ENCODE data around the gene MARK2.
A peak's percentile ranks its signal among the peaks of the same experiment; 100 is the strongest.

The MARK2 gene

DNA sequence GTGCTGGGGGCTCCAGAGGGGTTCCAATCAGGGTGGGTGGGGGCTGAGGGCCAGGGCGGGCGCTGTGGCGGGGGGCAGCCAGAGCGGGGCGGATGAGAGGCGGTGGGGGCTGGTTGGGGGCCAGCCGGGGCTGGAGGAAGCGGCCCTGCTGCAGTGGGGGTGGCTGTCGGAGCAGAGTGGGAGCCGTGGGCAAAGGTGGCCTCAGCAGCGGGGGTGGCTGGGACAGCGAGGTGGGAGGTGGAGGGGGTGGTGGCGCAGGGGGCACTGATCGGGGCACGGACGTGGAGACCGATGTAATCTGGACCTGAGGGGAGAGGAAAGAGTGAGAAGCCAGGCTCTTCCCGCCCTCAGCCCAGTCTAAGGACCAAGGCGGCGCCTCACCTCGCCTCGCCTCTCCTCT, 73.0 kb downstream of the MARK2 start:
- DNase-seq: no peak

DNA sequence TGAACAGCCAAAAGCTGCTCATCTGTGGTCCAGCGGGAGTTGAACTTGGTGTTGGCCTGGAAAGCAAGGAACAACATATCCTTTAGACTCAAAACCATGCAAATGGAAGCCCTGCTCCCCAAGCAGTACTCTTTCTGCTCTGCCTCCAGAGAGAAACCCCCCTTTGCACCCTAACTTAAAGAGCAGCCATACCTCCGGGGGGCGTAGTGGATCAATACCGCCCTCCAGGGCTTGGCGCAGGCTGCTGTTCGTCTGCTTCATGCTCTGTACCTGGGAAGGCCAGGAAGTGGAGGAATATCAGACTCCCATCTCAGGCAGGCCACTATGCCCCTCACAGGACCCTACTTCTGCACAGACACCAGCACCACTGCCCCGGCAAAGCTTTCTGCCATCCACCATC, 73.8 kb downstream of the MARK2 start:
- no peak for DNase-seq

DNA sequence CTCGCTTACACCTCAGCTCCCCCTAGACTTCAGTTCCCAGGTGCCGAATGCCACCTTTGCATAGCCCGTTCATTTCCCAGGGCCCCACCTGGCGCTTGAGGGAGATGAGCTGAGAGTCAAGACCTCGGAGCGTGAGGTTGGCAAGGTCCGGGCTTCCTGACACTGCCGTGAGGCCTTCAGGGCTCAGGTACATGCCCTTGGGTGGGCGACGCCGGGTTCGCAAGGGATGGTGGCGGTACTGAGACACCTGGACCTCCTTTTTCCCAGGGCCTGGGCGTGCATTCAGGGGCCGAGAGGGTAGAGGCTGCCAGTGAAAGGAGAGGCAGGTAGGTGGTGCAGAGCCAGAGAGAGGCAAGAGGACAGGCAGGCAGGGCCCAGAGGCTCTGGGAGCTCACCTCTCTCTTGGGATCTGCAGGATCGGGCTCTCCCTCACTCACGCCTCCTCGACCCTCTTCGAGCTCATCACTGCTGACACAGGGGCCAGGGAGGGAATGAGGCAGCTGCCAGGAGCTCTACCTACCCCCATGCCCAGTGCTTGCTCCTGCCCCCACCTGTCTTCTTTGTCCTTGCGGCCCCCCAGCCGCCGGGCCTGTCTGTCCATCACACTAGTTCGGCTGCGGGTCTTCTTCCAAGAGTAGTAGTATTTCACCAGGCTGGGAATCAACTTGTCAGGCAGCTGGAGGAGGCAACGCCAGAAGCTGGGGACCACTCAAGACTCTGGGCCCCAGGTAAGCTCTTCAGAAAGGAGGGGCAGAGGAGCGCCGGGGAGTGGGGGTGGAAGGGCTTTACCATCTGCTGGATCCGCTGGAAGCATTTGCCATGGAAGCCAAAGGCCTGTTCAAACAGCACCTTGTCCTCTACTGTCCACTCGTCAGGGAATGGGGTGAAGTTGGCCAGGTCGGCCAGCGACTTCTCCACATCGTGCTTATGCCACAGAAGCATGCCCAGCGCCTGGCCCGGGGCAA, 75.2 kb downstream of the MARK2 start:
- no peak for DNase-seq

DNA sequence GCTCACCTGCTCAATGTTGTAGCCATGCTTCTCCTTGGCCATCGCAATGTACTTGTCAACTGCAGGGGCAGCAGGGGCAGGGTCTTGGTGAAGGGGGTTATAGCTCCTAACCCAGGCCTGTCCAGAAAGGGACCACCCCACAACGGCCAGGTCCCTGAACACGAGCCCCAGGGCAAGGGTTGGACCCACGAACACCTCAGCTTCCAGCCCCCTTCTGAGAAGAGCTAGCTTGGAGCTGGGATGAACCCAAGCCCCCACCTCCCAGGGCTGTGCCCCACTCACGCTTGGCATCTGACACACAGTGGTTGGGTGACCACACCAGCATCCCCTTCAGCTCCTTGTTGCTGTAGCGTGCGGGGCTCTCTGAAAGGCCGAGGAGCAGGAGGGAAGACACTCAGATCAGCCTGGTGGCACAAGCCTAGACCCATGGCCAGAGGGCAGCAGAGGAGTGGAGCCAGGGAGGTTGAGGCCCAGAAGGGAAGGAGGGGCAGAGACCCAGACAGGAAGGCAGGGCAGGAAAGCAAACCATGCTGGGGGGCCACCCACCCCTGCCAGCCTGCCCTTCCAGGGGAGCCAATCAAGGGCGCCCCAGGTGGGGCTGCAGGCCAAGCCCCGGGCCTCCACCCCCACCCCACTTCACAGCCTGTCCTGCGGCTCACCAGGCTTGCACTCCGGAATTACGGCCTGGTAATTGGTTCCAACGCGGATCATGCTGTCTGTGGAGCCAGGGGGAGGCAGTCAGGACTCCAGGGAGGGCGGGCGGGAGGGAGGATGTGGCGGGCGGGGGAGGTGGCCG, 76.2 kb downstream of the MARK2 start:
- DNase-seq: no peak

DNA sequence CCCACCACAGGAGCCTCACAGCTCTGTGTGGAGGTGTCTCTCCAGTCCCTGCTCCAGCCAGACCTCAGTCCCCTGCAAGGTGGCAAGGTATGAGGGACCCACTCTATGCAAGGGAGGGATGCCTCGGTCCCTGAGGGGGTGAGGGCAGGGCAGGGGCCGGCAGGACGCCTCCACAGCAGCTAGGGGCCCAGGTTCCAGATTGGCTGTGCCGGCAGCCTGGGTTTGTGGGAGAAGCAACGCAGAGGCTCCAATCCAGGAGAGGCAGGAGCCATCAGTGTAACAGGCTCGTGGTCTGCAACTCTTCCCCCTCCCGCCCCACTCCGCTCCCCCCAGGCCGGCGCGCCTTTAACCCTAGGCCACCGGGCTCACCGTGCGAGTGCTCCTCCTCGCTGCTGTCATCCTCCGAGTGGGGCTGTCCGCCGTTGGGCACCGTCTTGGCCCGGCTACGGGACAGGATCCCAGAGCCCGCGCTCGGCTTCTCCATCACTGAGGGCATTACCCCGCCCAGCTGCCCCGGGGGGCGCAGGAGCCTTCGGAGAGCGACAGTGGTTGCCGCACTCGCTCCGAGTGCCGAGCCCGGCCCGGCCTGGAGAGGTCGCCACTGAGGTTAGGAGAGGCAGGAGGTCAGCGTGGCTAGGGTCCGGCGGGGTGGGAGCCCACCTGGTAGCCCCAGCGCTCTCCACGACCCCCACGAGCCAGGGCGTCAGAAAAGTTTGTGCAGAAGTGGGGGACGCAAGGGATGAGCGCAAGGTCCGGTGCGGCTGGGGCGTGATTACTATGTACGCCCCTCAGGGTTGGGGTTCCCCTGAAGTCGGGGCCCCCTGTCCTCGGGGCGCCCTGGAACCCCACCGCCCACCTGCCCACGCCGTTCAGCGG, 77.3 kb downstream of the MARK2 start:
- DNase-seq: peak in 1 of 2 donors; percentile 30

DNA sequence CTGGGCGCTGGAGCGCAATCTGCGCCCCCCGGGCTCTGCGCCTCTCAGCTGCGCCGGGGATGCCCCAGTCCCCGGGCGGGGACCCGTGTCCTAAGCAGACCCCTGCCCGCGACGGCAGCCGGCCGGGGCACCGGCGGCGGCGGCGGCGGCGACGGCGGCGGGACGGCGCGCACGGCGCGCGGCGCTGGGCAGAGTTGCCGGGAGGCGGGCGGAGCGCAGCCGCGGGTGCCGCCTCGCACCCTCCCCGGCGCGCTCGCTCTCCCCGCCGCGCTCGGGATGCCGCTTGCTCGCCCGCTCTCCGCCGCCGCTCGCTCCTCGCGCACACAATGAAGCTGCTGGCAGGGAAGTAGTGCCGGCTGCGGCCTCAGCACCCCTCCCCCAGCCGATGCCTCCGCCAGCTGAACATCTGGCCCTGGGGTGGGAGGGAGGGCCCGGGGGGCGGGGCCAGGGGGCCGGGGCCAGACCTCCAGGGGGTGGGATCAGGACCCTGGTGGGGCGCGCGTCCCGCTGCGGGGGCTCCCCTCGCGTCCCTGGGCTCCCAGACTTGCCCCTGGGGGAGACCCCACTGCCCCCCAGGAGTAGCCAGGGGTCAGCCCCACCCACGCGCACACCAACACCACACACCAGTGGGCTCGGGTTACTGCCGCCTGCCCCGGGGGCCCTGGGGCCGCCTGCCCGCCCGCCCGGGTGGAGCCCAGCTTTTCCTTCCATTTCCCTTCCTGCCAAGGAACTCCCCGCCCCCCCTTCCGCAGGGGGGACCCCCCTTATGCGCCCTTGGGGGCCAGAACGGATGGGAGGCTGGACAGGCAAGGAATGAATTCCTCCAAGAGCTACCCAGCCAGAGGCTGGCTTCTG, 78.2 kb downstream of the MARK2 start, which contains the start of gene RCOR2:
Gene RCOR2, minus strand, starts transcription at position 328 of the 855 bp plus-strand sequence. CDS start 708 bp downstream, outside the sequence.
- peak; percentile 68 to 72 for DNase-seq

DNA sequence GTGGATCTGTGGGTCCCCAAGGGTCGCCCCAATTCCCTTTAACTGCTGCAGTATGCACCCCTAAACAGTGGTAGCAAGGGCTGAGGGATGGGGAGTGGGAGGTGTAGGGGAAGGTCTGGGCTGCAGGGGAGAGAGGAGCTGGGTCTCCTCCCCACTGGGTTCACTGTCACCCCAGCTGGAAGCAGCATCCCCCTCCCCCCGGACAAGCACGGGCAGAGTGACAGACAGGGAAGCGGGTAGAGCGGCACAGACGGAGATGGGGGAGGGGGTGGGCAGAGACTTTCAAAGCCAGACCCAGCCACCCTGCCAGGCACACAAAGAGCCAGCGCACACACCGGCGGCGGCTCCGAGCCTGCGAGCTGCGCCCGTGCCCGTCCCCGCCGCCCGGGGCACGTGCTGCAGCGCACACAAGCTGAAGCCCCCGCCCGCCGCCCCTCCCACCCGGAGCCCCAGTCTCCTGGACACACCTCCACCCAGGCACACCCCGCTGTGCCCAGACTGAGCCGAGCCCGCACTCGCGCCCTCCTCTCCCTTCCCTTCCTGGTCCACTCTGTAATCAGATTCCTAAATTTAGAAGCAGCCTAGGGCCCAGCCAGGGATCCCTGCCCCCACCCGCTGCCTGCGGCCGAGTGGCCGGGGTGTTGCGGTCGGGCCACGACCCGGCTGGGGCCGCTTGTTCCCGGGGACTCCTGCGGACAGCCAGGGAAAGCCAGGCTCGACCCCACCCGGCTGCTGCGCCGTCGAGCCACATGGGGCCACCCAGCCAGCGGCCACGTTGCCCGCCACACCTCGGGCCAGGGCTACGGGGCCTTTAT, 79.0 kb downstream of the MARK2 start:
- DNase-seq: peak; percentile 34 to 40

DNA sequence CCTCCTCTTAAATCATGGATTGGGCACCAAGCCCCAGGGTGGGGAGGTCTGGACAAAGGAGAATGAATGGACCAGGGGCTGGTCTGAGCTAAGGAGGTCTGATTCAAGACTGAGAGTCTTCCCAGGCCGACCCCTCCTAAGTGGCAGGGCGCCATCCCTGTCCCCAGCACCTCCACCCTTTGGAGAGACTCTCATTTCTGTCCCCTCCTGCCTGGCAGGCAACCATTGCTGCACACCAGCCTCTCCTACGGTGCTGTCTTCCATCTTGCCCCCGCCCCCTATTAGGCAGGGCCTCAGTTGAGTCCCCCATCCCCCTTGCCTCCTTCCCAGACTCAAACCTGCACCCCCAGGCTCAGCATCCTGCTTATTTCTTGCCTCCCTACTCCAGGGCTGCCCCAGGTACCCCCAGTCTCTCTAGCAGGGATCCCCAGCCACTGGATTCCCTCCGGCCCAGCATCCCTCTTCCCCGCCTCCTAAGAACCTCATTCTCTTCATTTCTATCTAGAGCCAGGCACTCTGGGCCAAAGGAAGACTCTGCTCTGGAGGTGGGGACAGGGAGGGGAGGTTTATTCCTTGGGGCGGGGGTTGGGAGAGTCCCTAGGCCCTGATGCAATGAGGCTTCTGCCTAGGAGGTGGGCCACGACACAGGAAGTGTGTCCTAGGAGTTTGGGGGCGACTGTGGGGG, 79.7 kb downstream of the MARK2 start:
- no peak for DNase-seq

DNA sequence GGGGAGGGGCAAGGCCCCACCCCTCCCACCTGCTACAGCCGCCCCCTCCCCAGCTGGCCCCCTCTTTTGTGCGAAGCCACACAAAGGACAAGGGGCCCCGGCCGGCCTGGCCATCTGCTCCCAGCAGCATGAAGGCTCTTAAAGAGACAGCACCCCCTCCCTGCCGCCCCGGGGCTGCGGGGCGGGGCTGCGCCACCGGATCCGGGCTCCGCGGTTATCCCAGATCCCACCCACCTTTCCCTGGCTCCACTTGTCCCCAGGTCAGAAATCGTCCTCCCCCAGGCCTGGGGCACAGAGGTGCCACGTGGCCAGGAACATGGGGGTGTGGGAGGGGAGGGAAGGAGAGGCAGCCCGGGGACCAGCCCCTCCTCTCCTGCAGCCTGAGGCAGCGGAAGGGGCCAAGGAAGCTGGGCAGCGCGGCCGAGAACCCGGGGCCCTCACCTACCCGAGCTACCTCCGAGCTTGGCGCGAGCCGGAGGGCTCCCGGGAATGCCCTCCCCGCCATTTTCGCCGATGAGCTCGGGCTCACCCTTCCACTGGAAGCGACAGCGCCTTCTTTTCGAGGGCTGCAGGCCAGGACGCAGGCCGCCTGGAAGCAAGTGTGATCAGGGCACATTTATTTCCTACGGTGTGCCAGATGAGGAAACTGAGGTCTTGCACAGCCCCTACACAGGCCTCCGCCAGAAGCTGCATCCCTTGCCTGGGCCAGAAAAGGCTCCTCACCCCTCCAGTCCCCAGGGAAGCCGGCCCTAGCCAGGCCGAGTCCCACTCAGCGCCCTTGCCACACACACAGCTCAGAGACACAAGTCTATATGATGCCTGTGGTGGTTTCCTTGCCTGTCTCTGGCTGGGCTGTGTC, 80.6 kb downstream of the MARK2 start:
- DNase-seq: no peak

DNA sequence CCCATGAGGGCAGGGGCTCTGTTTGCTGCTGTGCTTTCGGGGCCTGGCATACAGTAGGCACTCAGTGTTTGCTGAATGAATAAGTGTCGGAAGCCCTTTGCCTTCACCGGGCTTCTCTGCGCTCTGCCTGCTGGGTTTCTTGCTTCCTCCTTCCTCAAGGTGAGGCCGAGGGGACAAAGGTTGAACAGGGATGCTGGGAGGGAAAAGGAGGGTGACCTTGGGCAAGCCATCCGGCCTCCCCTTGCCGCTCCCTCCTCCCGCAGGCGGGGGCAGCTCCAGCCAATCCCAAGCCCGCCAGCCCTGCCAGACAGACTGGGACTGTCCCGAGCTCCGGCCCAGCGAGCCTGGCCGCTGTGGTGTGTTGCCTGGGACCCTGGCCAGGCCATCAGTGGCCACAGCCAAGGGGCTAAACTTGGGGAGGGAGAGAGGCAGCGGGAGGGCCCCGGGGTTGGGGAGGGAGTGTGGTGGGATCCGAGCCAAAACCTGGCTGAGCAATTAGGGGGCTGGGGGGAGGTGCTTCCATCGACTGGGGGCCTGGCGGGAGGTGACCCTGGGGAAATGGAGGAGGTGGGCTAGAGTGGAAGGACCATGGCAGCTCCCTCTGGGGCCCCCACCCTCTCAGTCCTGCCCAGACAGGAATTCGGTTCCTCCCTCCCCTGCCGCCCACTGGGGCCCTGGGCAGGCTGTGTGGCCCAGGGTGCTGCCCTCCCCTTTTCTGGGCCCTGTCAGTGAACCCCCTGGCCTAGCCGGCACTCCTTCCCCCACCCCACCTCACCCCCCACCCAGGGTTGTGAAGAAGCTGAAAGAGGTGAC, 81.4 kb downstream of the MARK2 start:
- DNase-seq: no peak

DNA sequence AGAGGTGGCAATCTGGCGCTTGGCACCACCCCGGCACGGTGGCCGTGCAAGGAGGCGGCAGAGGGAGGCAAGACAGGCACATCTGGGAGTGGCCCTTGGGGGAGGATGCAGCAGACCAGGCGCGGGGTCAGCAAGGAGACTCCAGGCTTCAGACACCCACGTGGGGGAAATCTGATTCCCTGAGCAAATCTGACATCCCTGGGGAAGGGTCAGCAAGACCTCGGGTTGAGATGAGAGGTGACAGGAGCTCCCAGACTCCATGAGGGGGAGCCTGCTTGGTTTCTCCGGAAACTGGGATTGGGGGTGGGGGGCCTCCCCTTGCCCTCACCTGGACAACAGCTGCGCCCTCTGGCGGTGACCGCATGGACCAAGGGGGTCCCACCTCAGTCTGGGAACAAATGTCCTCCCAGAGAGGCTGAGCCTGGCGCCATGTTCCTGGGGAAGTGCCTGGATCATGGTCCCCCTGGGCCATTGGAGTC, 82.1 kb downstream of the MARK2 start:
- DNase-seq: peak in 1 of 2 donors; percentile 28

DNA sequence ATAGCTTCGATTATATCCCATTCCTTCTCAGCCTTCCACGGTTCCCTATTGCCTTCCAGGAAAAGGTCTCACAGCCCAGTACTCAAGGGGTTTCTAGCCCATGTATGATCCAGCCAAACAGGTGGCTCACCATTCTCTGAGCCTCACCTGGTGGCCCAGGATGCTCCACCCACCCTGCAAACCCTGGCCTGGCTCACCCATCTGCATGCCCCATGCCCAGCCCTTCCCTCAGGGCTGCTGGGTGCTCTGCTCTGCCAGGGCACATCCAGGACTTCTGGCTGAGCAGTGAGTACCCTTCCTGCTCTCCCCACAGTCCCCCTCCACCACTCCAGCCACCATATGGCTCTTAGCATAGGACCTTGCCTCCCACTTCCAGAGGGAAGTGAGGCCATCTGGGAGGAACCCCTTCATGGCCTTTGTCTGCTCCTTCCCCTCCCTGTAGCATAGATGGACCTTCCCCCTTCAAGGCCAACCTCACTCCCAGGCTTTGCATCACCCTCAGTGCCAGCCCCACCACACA, 83.8 kb downstream of the MARK2 start:
- DNase-seq: no peak

DNA sequence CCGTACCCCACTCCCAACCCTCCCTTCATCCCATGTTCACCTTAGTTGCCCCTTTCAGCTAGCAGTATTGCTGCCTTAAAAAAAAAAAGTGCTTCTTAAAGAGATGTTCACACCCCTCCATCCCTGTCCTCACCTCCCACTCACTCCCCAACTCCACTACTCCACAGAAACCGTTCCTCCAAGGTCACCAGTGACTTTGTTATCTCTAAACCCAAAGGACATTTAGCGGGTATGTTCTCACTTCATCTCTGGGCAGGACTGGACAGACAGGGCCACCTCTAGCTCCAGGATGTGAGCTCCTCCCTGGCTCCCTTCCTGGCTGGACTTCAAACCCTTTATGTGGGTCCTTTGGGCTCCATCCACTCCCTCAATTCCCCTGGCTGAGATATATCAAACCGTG, 84.4 kb downstream of the MARK2 start:
- DNase-seq: no peak

DNA sequence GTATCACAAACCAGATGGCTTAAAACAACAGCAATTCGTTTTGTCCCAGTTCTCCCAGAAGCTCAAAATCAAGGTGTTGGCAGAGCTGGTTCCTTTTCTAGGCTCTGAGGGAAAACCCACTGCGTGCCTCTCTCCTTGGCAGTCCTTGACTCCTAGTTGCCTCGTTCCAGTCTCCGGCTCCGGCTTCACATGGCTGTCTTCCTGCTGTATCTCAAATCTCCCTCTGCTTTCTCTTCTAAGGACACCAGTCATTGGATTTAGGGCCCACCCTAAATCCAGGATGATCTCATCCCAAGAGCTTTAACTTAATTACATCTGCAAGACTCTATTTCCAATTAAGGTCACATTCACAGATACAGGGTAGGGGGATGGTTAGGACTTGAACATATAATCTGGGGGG, 90.7 kb downstream of the MARK2 start:
- no peak for DNase-seq

DNA sequence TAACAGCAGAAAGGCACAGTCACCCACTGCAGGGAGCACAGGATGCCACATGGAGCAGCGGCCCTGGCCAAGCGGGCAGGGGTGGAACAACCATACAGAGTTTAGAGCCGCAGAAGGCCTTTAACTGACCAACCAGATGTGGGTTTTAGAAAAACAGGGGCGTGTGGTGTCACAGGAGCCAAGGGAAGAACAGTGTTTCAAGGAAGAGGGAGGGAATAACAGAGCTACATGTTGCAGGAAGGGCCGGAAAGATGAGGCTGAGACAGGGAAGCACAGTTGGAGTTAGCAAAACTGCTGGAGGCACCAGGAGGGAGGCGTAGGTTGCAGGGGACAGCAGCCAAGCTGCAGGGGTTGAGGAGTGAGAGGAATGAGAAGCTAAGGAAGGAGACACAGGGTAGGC, 92.1 kb downstream of the MARK2 start:
- no peak for DNase-seq

DNA sequence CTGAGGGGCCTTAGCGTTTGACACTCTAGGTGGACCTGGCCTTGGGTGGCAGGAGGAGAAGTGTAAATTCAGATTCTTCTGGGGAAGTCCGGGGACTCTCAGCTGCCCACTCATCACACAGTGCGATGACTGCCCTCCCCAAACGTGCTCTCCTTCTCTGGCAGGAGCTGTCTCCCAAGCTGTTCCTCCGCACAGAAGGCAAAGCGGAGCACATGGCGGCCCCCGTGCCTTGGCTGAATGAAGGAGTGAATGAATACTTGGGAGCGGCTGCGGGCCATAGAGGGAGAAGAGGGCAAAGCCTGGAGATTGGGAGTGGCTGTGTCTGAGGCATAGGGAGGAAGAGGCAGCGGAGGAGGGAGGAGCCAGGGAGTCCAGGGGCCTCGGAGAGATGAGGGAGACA, 93.0 kb downstream of the MARK2 start:
- DNase-seq: no peak

DNA sequence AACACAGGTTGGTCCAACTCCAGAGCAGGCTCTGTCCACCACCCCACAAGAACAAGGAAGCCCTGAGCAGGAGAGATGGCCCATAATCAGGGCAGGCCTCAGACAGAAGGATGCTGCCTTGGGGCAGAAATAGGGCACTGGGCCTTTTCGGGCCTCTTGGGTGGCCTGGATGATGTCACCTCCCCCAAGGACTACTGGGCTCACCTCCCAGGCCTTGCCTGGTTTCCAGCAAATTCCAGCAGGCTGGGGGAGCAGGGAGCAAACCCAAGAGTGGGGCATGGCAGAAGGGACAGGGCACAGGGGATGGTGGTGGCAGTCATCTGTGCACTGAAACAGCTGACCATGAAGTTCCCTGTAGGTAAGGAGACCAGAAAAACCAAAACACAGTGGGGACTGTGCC, 94.5 kb downstream of the MARK2 start:
- DNase-seq: no peak
